PC-3 (cell line): ENCODE results near the gene PDCD5. TPM values are rescaled to one million over a fixed set of nuclear protein-coding genes. Genes with fewer than 3 reads are reported as not detected.
A peak's percentile ranks its signal among the peaks of the same experiment; 100 is the strongest.
"Not testable (repeated sequence)": the region's sequence is repeated elsewhere in the genome, so short reads cannot be mapped to it uniquely, and the experiment has no call there.

ENCODE experiments used
- ATAC-seq: fragments of 200-7000 bp; cut with Tn5 transposase; 2 replicates; pipeline ENCODE4 v1.9.1; 2020; ENCODE audit warnings: mild to moderate bottlenecking, moderate library complexity
- BruUV-seq: library from RNA; stranded (reverse); fragments of 400-500 nt; replicated peaks from 2 replicates; lab custom pipeline; 2021; lab: Mats Ljungman, UMichigan
- CTCF ChIA-PET: fragments of 300-600 bp; sonication (Branson Sonifier 250); formaldehyde crosslinking; loops from one replicate; lab custom pipeline; 2022; ENCODE audit warnings: antibody characterized with exemption; lab: Charles Lee
- POLR2A ChIA-PET: fragments of 300-600 bp; sonication (Branson Sonifier 250); formaldehyde crosslinking; loops from one replicate; lab custom pipeline; 2022; ENCODE audit warnings: antibody characterized with exemption; ENCODE audit not compliant: unreplicated experiment; lab: Charles Lee
- DNase-seq: peaks from one replicate; pipeline ENCODE4 v3.0.0-alpha.2; 2015
- H2AFZ ChIP-seq: fragments of 300-600 bp; sonication (generic); 2 replicates; pipeline ENCODE4 v1.6.0; 2016; ENCODE audit warnings: antibody characterized with exemption, low read length
- H3F3A ChIP-seq: fragments of 300-600 bp; sonication (generic); one replicate; pipeline ENCODE4 v1.6.0; 2017; ENCODE audit warnings: antibody characterized with exemption, low read length, control low read depth, mild to moderate bottlenecking; ENCODE audit not compliant: unreplicated experiment
- H3K27ac ChIP-seq: fragments of 300-600 bp; sonication (generic); 2 replicates; pipeline ENCODE4 v1.5.1; 2016; ENCODE audit warnings: mild to moderate bottlenecking, low read length
- H3K27me3 ChIP-seq: fragments of 300-600 bp; sonication (generic); 2 replicates; pipeline ENCODE4 v1.6.1; 2016; ENCODE audit warnings: low read length, mixed read lengths
- H3K36me3 ChIP-seq: fragments of 300-600 bp; sonication (generic); 2 replicates; pipeline ENCODE4 v1.6.1; 2016; ENCODE audit warnings: low read depth, mixed run types, low read length, mixed read lengths
- H3K4me1 ChIP-seq: fragments of 300-600 bp; sonication (generic); 2 replicates; pipeline ENCODE4 v1.5.1; 2016; ENCODE audit warnings: low read length; ENCODE audit not compliant: insufficient read depth
- H3K4me2 ChIP-seq: fragments of 300-600 bp; sonication (generic); 2 replicates; pipeline ENCODE4 v1.6.0; 2016; ENCODE audit warnings: low read length
- H3K4me3 ChIP-seq: fragments of 300-600 bp; sonication (generic); 2 replicates; pipeline ENCODE4 v1.5.1; 2016; ENCODE audit warnings: mild to moderate bottlenecking, low read length, mixed read lengths
- H3K79me2 ChIP-seq: fragments of 300-600 bp; sonication (generic); 2 replicates; pipeline ENCODE4 v1.6.1; 2017; ENCODE audit warnings: low read length, mixed read lengths
- H3K9ac ChIP-seq: fragments of 300-600 bp; sonication (generic); 2 replicates; pipeline ENCODE4 v1.6.0; 2016; ENCODE audit warnings: mild to moderate bottlenecking, low read length
- H3K9me2 ChIP-seq: fragments of 300-600 bp; sonication (generic); replicated peaks from 2 replicates; pipeline ENCODE4 v1.6.1; 2016; ENCODE audit warnings: mixed run types, low read length, mixed read lengths
- H3K9me3 ChIP-seq: fragments of 300-600 bp; sonication (generic); 2 replicates; pipeline ENCODE4 v1.6.1; 2016; ENCODE audit warnings: low read length, mixed read lengths
- H4K20me1 ChIP-seq: fragments of 300-600 bp; sonication (generic); 2 replicates; pipeline ENCODE4 v1.6.1; 2016; ENCODE audit warnings: low read length, mixed read lengths
- EZH2 ChIP-seq: fragments of 300-600 bp; sonication (generic); IDR thresholded peaks from one replicate; pipeline ENCODE4 v1.6.1; 2017; ENCODE audit warnings: antibody characterized with exemption, mild to moderate bottlenecking, low read length; ENCODE audit not compliant: unreplicated experiment
- EZH2phosphoT487 ChIP-seq: fragments of 300-600 bp; sonication (generic); IDR thresholded peaks from 2 replicates; pipeline ENCODE4 v1.6.1; 2018; ENCODE audit warnings: mild to moderate bottlenecking, antibody characterized with exemption, low read length, borderline replicate concordance
- intact Hi-C: fragments of 100-400 bp; cut with micrococcal nuclease; formaldehyde crosslinking; loops from 2 replicates; pipeline ENCODE4 v1.9.0; 2023
- total RNA-seq: library from RNA; depleted of rRNA; stranded (reverse); fragments of >200 nt; gene quantifications from 2 replicates; pipeline ENCODE4 v1.2.3, GENCODE V29; 2014
- TF ChIP-seq, protein P1 (sequence below): fragments of 300-600 bp; sonication (generic); conservative IDR thresholded peaks from 2 replicates; pipeline ENCODE4 v1.5.1; 2017; ENCODE audit warnings: antibody characterized with exemption, low read depth, mild to moderate bottlenecking, low read length

The PDCD5 gene
- total RNA-seq, 1 experiment from 2014 or later = 203 TPM

DNA sequence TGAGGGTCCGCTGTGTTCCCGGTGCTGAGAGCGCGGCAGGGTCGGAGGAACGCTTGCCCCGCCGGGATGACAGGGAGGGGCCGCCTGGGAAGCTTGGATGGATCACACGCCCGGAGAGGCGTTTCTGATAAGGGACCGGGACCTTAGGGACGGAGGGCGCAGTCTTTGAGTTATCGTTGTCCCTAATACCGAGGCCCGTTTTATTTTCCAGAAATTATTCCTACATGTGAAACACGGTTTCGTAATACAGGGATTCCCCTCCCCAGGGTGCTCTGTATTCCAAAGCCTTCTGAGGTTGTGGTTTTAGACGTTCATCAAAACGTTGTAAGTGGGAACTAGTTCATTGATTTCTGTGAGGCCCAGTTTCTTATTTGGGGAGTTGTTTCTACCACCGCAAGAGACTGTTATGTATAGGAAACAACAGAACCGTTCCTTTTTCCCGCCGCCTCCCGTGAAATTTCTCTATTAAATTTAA, 752 bp downstream of the PDCD5 start:
- intact Hi-C loops = no loop called here
- Histone ChIP-seq H3F3A (no peaks in the 10 kb centered on the region), H3K4me1 (peaks cover 7% of the 10 kb centered on the region; the same call in 1 of the 2 replicates), H3K27ac (no peak overlapping the region), H4K20me1 (no peaks in the 10 kb centered on the region), H3K27me3 (no peaks in the 10 kb centered on the region), H3K79me2 (peaks cover 21% of the 10 kb centered on the region), H3K4me2 (peak overlapping the region; percentile 88), H3K9me3 (no peaks in the 10 kb centered on the region), H3K4me3 (peak overlapping the region; percentile 95), H3K9ac (peak overlapping the region; percentile 95), H3K9me2 (no peaks in the 10 kb centered on the region), H2AFZ (peak overlapping the region; percentile 81), H3K36me3 (peaks cover 4% of the 10 kb centered on the region)
- CTCF ChIA-PET = no interaction called here
- DNase-seq = peak; percentile 3
- no peak for TF ChIP-seq EZH2
- TF ChIP-seq, protein P1, sequence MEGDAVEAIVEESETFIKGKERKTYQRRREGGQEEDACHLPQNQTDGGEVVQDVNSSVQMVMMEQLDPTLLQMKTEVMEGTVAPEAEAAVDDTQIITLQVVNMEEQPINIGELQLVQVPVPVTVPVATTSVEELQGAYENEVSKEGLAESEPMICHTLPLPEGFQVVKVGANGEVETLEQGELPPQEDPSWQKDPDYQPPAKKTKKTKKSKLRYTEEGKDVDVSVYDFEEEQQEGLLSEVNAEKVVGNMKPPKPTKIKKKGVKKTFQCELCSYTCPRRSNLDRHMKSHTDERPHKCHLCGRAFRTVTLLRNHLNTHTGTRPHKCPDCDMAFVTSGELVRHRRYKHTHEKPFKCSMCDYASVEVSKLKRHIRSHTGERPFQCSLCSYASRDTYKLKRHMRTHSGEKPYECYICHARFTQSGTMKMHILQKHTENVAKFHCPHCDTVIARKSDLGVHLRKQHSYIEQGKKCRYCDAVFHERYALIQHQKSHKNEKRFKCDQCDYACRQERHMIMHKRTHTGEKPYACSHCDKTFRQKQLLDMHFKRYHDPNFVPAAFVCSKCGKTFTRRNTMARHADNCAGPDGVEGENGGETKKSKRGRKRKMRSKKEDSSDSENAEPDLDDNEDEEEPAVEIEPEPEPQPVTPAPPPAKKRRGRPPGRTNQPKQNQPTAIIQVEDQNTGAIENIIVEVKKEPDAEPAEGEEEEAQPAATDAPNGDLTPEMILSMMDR = no peak
- TF ChIP-seq EZH2phosphoT487 = no peak
- BruUV-seq = no TSS peak
- POLR2A ChIA-PET = no interaction called here
- peak; percentile 32 for ATAC-seq

- H3K27ac ChIP-seq, POLR2A ChIA-PET, H3K79me2 ChIP-seq, H4K20me1 ChIP-seq, intact Hi-C loops, BruUV-seq, H3K9me2 ChIP-seq, H3F3A ChIP-seq, H3K4me2 ChIP-seq, CTCF ChIA-PET, H3K36me3 ChIP-seq, H3K9ac ChIP-seq, DNase-seq, H3K4me1 ChIP-seq, ATAC-seq, H2AFZ ChIP-seq, H3K27me3 ChIP-seq, H3K4me3 ChIP-seq, H3K9me3 ChIP-seq: not testable (repeated sequence)
These were observed 6.9 kb downstream of the PDCD5 start for GRCh38 chr19:32587747-32588504.

DNA sequence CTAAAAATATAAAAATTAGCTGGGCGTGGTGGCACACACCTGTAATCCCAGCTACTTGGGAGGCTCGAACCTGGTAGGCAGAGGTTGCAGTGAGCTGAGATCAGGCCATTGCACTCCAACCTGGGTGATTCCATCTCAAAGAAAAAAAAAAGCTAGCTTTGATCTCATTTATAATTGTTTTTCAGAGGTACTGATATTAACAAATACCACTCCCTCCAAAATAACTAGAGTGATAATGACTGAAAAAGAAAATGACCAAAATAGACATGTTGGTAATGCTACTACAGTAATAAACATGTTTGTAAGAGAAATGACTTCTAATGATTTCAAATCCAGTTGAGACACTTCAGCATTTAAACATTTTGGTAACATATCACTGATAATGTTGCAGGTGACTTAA, 13.0 kb downstream of the PDCD5 start:
- no peak overlapping the region for H3K27ac ChIP-seq
- no TSS peak for BruUV-seq
- ChIA-PET POLR2A (no interaction called here), CTCF (no interaction called here)
- TF ChIP-seq, protein P1 = no peak
- TF ChIP-seq EZH2 (no peak), EZH2phosphoT487 (no peak)
- H3K36me3 ChIP-seq = no peaks in the 10 kb centered on the region; the same call in 1 of the 2 replicates
- H3K9me2 ChIP-seq = no peaks in the 10 kb centered on the region
- DNase-seq (no peak), ATAC-seq (no peak)
- no peaks in the 10 kb centered on the region for H3K4me1 ChIP-seq
- H4K20me1 ChIP-seq = no peaks in the 10 kb centered on the region
- H3K9me3 ChIP-seq = no peaks in the 10 kb centered on the region
- H3K79me2 ChIP-seq = no peaks in the 10 kb centered on the region
- no peaks in the 10 kb centered on the region for H3K27me3 ChIP-seq
- no peak overlapping the region for H2AFZ ChIP-seq
- no peak overlapping the region for H3K4me3 ChIP-seq
- H3F3A ChIP-seq = no peaks in the 10 kb centered on the region
- no peak overlapping the region for H3K4me2 ChIP-seq
- H3K9ac ChIP-seq = no peak overlapping the region
- intact Hi-C loops = no loop called here
